Smooth muscle cell of the umbilical artery (primary cell): Measurements from ENCODE around the gene JAK1. TPM values are rescaled to one million over a fixed set of nuclear protein-coding genes. Genes with fewer than 3 reads are reported as not detected.

ENCODE experiments used
- total RNA-seq: library from RNA; depleted of rRNA; stranded (reverse); fragments of >200 nt; gene quantifications from 2 replicates; pipeline ENCODE4 v1.2.3, GENCODE V29; 2014

JAK1 gene
- total RNA-seq = 111 and 164 TPM in 2 replicates

GRCh38 chr1:64966158-64966971 is at the start of gene JAK1:
Gene JAK1 (minus strand): TSS chr1:64966549. CDS start chr1:64886264, 80,285 bp downstream.

Other genes starting within 250 kb of the JAK1 start
- gene RAVER2, start 221.5 kb downstream of the JAK1 start, total RNA-seq = 2.4 and 3.5 TPM in 2 replicates
- gene AK4, start 181.7 kb upstream of the JAK1 start, total RNA-seq = 42.5 and 70.7 TPM in 2 replicates